Fibroblast of skin of scalp (primary cell): ENCODE results near the gene ARHGAP5.

Experiments
- DNase-seq: peaks from one replicate; pipeline ENCODE4 v3.0.0-alpha.2; 2013

ARHGAP5 gene

GRCh38 chr14:32186248-32186647 is 109.1 kb downstream of the ARHGAP5 start:
- no peak for DNase-seq

- no peak for DNase-seq
Measured at GRCh38 chr14:32189811-32190210, 112.7 kb downstream of the ARHGAP5 start.

- peak; percentile 27 for DNase-seq
Measured at GRCh38 chr14:32190673-32191072, 113.6 kb downstream of the ARHGAP5 start.

DNA sequence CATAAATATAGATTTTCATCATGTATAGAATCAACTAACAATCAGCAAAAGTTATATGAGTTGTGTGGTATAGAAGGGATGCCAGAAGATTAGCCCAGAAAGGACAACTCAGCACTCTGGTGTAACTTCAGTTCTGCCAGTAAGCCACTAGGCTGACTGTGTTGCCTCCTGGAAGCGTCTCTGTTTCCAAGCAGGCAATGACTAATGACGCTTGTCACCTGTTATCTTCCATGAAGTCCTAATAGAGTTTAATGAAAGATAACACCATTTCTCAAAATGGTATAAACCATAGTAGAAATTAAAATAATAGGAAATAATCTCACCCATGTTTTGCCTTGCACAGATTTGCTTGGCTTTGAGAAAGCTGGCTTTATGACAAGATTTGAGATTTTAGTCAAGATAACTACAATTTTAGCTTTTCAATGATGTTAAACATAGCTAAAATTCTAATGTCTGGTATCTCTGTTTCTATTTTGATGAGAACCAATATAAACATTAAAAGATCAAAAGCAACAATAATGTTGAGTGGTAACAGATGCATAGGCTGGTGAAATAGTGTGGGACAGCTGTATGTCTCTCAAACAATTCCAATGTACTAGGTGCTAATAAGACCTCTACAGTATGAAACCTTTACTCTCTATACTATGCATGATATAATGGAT is 115.7 kb downstream of the ARHGAP5 start:
- no peak for DNase-seq

DNA sequence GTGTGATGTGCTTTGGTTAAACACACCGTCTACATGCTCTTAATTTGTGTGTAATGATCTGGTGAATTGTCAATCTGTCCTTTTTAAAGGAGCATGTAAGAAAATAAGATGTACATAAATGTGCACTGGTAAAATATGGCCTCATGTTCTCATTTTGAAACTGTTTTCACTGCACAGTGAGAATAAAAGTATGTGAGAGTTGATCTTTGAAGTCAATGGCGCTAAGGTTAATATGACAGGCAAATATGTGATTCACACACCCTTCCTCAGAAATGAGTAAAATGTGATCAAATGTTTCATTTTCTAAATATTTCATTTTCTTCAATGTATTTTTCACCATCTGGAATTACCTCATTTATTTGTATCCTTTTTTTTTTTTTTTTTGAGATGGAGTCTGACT is 116.4 kb downstream of the ARHGAP5 start:
- no peak for DNase-seq

DNA sequence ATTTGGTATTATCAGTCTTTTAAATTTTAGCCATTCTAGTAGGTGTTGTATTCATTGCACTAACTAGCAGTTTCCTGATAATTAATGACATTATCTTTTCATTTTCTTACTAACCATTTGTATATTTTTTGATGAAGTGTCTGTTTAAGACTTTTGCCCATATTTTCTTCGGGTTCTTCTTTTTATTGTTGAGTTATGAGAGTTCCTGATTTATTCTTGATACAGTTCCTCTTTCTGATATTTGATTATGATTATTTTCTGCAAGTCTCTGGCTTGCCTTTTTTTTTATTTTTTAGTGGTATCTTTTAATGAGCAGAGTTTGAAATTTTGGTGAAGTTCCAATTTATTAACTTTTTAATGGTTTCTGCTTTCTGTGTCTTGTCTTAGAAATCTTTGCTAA is 118.5 kb downstream of the ARHGAP5 start:
- no peak for DNase-seq

DNA sequence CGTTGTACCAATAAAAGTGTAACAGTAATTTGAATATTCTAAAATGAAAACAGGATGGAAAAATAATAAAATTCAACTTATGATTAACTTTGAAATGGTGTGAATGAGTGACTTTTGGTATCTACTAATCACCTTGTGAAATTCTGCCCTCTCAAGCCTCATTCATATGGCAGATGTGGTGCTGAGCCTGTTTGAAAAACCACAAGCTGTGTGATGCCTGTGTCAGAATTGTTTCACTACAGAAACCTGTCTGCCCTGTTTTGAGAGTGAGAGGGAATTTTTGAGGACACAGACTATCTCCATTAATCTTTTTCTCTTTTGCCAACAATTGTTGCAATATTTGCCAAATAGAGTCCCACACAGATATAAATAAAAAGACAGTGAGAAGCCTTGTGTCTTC is 120.8 kb downstream of the ARHGAP5 start:
- no peak for DNase-seq

- DNase-seq, result no peak
Measured at GRCh38 chr14:32200368-32201192, 123.5 kb downstream of the ARHGAP5 start.

GRCh38 chr14:32201193-32201815 is 124.2 kb downstream of the ARHGAP5 start:
- DNase-seq, result peak; percentile 48

DNA sequence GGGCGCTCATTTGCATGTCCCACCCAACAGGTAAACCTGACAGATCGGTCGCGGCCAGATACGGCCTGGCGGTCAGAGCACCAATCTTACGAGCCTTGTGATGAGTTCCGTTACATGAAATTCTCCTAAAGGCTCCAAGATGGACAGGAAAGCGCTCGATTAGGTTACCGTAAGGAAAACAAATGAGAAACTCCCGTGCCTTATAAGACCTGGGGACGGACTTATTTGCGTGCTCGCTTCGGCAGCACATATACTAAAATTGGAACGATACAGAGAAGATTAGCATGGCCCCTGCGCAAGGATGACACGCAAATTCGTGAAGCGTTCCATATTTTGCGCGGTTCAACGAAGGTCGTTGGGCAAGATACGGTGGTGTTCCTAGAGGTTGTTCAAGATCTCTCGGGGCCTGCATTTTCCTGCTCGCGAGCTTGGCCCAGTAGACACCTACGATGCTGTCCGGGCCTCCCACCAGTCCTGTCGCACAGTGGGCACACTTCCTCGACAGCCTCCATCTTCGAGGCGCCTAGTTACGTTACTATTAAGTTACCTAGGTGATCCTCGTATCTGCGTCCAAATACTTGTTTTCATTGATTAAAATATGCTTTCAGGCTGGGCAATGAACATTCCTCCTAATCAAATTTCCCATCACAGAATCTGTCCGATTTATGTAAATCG is 124.8 kb downstream of the ARHGAP5 start, which contains the start of gene RNU6-7:
RNU6-7 (plus strand) TSS at position 230 of the 675 bp plus-strand sequence.
- peak; percentile 22 for DNase-seq

GRCh38 chr14:32202491-32202997 is 125.4 kb downstream of the ARHGAP5 start:
- DNase-seq, result peak; percentile 8

DNA sequence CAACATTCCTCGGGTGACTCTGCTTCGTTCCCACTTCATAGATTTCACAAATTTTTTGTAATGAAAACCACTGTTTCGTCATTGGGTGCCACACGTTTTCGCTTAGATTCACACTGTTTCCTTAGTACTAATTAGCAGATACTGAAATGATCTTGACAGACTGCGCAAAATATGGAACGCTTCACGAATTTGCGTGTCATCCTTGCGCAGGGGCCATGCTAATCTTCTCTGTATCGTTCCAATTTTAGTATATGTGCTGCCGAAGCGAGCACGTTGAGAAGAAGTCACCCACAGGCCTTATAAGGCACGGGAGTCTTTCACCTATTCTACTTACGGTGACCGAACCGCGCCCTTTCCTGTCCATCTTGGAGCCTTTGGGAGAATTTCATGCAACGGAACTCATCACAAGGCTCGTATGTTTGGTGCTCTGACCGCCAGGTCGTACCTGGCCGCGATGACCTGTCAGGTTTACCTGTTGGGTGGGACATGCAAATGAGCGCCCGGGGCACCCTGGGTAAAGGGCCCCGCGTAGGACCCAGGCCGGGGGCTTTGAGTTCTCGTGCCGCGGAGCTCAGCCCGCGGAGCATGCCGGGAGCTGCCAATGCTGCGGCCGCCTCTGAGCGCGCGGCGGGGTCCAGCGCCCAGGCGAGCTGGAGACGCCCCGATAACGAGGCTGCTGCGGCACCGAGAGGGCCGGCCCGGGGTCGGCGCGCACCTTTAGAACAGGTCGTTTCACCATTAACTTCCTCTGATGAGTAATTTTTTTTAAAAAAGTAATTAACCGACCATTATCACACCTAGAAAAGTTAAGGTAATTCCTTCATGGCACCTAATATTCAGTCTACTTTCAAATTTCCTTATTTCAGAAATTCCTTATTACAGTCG is 126.1 kb downstream of the ARHGAP5 start, which contains the start of gene RNU6-8:
RNU6-8 (minus strand) TSS at position 272 of the 885 bp plus-strand sequence.
- peak; percentile 91 for DNase-seq

DNA sequence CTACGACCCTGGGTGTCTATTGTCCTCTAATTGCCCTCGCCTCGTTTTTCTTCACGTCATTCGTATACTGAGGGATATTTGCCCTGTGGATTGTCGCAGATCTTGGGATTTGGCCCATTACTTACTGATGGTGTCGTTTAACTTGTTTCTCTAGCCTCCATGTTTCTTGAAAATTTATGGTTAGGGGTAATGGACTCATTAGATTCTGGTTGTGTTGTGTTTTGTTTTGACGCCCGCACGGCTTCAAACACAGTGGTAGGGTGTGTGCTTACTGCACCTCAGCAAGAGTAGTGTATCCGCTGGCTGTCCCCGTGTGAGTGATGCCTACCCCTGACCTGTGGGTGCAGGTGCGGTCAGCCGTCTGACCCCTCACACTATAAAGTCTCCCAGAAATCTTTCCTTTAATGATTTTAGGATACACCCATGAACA is 126.8 kb downstream of the ARHGAP5 start:
- DNase-seq, result no peak

GRCh38 chr14:32205554-32205953 is 128.4 kb downstream of the ARHGAP5 start:
- DNase-seq, result no peak

DNA sequence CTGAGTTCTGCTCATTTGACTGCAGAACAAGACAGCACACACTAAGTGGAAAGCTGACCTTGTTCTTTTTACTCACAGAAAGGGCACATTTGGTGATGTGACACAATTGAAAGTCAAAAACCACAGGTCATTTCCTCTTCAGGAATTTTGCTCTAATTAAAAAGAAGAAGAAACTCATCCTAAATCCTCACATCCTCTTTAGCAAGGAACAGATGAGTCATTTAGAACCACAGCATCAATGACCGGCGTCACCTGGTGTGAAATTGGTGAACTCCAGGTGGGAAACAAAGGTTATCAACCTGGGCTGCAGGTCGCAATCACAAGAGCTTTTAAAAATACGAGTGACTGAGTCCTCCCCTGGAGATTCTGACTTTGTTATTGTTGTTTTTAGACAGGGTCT is 128.9 kb downstream of the ARHGAP5 start:
- no peak for DNase-seq

DNA sequence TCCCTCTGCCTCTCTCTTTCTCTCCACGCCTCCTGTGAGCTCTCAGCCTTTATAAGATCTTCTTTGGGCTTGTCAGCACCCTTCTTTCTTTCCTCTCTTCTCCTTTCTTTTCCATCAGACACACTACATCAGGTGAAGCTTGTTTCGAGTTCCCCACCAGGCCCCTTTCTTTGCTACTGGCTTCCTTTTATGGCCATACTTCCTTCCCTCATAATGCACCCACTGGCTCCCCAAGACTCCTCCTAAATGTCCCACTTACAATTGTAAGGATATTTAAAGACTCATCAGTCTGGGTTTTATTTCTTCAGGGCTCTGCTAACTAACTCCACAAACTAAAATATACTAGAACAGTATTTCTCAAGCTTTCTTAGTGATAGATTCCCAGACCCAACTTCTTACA is 129.4 kb downstream of the ARHGAP5 start:
- no peak for DNase-seq

DNA sequence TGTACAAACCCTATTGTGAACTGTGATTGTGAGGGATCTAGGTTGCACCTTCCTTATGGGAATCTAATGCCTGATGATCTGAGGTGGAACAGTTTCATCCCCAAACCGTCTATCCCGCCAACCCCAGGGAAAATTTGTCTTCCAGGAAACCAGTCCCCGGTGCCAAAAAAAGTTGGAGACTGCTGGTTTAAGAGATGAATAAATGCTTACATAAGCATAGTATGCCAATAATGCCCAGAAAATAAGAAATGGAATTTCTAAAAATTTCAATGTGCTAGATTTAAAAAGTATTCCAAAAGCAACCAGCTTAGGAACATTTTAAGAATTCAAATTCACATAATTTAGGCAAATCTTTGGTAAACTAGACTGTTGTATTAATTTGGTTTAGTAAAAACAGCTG is 131.4 kb downstream of the ARHGAP5 start:
- no peak for DNase-seq
